GM10248 (cell line): ENCODE data around the gene GRK4.
"Not testable (repeated sequence)": the region's sequence is repeated elsewhere in the genome, so short reads cannot be mapped to it uniquely, and the experiment has no call there.

Experiments
- CTCF ChIA-PET: fragments of 300-600 bp; sonication (Branson Sonifier 250); formaldehyde crosslinking; extraction: SDS; loops from one replicate; lab custom pipeline; 2021; ENCODE audit warnings: antibody characterized with exemption; lab: Yijun Ruan, JAX
- POLR2A ChIA-PET: fragments of 350-650 bp; sonication (Branson Sonifier 250); formaldehyde crosslinking; extraction: SDS; loops from one replicate; lab custom pipeline; 2020; ENCODE audit warnings: antibody characterized with exemption; lab: Yijun Ruan, JAX
- DNase-seq: peaks from one replicate; pipeline ENCODE4 v3.0.0; 2012; ENCODE audit errors: extremely low spot score
- CTCF ChIP-seq: IDR thresholded peaks from 2 replicates; pipeline ENCODE4 v1.5.1; 2012; ENCODE audit warnings: mild to moderate bottlenecking, low read depth; ENCODE audit errors: extremely low read depth, missing control alignments, control extremely low read depth

The GRK4 gene

GRCh38 chr4:2968381-2968780 is 5.0 kb downstream of the GRK4 start:
- no peak for DNase-seq
- no peak for TF ChIP-seq CTCF
- CTCF ChIA-PET: interaction anchor here (0.8 to 8.1 kb wide), 2 partner anchors 8 to 70 kb away, joined by 3 to 84 read pairs; no protein-coding TSS in a partner anchor
- POLR2A ChIA-PET: no interaction called here

GRCh38 chr4:2971275-2971674 is 7.9 kb downstream of the GRK4 start:
- no peak for TF ChIP-seq CTCF
- POLR2A ChIA-PET: no interaction called here
- DNase-seq: no peak
- CTCF ChIA-PET: no interaction called here

GRCh38 chr4:2977211-2978088 is 14.1 kb downstream of the GRK4 start:
- TF ChIP-seq CTCF: no peak
- ChIA-PET POLR2A (no interaction called here), CTCF (interaction anchor here (0.6 to 8.6 kb wide), 19 partner anchors 9 to 904 kb away, joined by 3 to 95 read pairs (median 6); partner anchors contain the start of genes GRK4 and NOP14)
- DNase-seq: no peak

- ChIA-PET CTCF (interaction anchor here (1.3 to 8.6 kb wide), 2 partner anchors 13 to 217 kb away, joined by 4 to 95 read pairs; no protein-coding TSS in a partner anchor), POLR2A (no interaction called here)
These were observed 18.0 kb downstream of the GRK4 start for GRCh38 chr4:2981256-2981819.

GRCh38 chr4:2982012-2982411 is 18.6 kb downstream of the GRK4 start:
- ChIA-PET CTCF (interaction anchor here (1.2 to 8.6 kb wide), 2 partner anchors 9 to 13 kb away, joined by 3 to 95 read pairs; no protein-coding TSS in a partner anchor), POLR2A (no interaction called here)
- DNase-seq: no peak
- TF ChIP-seq CTCF: no peak

More at GRCh38 chr4:2981256-2981819, 18.0 kb downstream of the GRK4 start:
- no peak for TF ChIP-seq CTCF
- no peak for DNase-seq

- DNase-seq, POLR2A ChIA-PET: not testable (repeated sequence)
- CTCF ChIA-PET: interaction anchor here (1.1 to 8.6 kb wide), 2 partner anchors 11 to 54 kb away, joined by 3 to 95 read pairs; no protein-coding TSS in a partner anchor
These were observed 20.3 kb downstream of the GRK4 start for GRCh38 chr4:2983715-2984114.
